Keratinocyte (primary cell): ENCODE measurements around the gene SRSF2.

Experiments used
- CTCF ChIP-seq, 3 experiments: IDR thresholded peaks in 1 of 3; conservative IDR thresholded peaks in 1 of 3; optimal IDR thresholded peaks in 1 of 3; 2 replicates in 2 of 3; 3 replicates in 1 of 3; pipeline versions ENCODE3 to v1.5.1; 2011; ENCODE audit warnings: low read length in 3 of 3, mild to moderate bottlenecking in 3 of 3, moderate library complexity in 2 of 3, control low read depth in 1 of 3, inconsistent platforms in 1 of 3; ENCODE audit not compliant: insufficient read depth in 2 of 3; ENCODE audit errors: extremely low read depth in 1 of 3
- EZH2 ChIP-seq: IDR thresholded peaks from one replicate; pipeline ENCODE4 v1.6.1; 2012; ENCODE audit warnings: inconsistent platforms, mild to moderate bottlenecking, low read length, moderate library complexity

DNA sequence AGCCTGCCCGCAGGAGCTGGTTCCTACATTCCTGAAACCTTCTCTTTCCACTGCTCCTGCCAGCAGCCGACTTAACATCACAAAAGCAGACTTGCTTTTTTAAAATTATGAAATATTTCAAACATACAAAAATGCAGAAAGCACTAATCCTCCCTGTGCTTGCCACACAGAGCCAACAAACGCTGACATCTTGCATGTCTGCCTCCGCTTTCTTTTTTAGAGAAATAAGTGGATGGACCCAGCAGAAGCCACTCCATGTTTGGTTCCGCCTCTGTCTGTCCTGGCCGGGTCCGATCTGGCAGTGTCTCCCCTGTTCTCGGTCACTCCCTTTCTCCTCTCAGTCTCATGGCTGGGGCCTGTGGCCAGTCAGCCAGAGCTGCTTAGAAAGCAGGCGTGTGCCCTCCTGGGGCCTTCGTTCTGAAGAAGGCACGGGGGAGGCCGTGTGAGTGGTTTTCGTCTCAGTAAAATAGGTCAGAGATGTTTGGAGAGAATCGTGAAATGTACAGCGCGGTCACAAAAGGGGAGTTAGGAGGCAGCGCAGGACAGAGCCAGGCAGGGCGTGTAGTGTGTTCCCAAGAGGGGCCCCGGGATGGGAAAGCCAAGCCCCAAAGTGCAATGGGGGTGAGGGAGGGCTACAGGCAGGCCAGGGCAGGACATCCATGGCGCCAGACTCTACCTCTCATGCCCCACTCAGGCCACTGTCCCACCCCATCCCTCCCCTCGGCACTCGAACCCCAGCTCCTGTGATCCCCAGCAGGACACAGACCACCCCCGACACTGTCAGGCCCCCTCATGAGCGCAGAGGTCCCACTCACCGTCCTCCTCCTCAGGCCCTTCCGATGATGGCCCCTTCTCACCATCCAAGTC, 49.6 kb downstream of the SRSF2 start:
- TF ChIP-seq CTCF (optimal IDR thresholded peaks at IDR 0.05 in 1 of 3, IDR thresholded peaks at IDR 0.05 in 1 of 3, conservative IDR thresholded peaks at IDR 0.05 in 1 of 3; ENCODE audit: extremely low read depth in 1 of 3, insufficient read depth in 2 of 3, low read length in 3 of 3): no peak
- no peak for TF ChIP-seq EZH2
